Measurements from ENCODE around the gene RAX.

RAX gene

DNA sequence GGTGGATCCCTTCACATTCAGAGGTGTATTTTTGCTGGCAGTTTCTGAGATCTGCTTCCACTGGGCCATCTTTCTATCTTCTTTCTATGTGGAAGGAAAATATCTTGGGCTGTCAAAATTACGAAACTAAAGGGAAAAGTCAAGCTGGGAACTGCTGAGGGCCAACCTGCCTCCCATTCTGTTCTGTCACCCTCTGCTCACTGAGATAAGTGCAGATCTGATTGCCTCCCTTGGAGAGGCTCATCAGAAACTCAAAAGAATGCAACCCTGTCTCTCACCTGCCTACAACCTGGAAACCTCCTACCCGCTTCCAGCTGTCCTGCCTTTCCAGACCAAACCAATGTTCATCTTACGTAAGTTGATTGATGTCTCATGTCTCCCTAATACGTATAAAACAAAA lies 26.5 kb downstream of the RAX start:
- H3K27me3 ChIP-seq (ENCODE audit: control insufficient read depth, low read length) = peaks cover 13% of the 10 kb centered on the region; the same call in 1 of the 2 replicates
- H3F3A ChIP-seq (ENCODE audit: control insufficient read depth, insufficient read depth) = no peaks in the 10 kb centered on the region
- no peaks in the 10 kb centered on the region for H3K36me3 ChIP-seq (ENCODE audit: control insufficient read depth, low read length)
- H3K9me3 ChIP-seq (ENCODE audit: control insufficient read depth, insufficient read depth, low read length) = no peaks in the 10 kb centered on the region
- TF ChIP-seq EZH2phosphoT487 (IDR thresholded peaks at IDR 0.05; ENCODE audit: borderline replicate concordance, low read length) (no peak), CTCF (IDR thresholded peaks at IDR 0.05; ENCODE audit: low read depth, low read length, poor library complexity, severe bottlenecking) (no peak)
- no peaks in the 10 kb centered on the region for H4K20me1 ChIP-seq (ENCODE audit: control insufficient read depth, insufficient read depth, low read depth, low read length)
- H3K27ac ChIP-seq (ENCODE audit: low read depth, low read length) = no peak overlapping the region
- H3K79me2 ChIP-seq (ENCODE audit: control insufficient read depth, low read length) = no peaks in the 10 kb centered on the region
- H3K4me3 ChIP-seq (ENCODE audit: low read length) = no peak overlapping the region
- H3K4me2 ChIP-seq (ENCODE audit: low read length) = no peak overlapping the region
- H3K9me2 ChIP-seq (replicated peaks; ENCODE audit: control insufficient read depth, low read length) = no peaks in the 10 kb centered on the region
- no peaks in the 10 kb centered on the region for H3K4me1 ChIP-seq (ENCODE audit: control insufficient read depth, low read length)

DNA sequence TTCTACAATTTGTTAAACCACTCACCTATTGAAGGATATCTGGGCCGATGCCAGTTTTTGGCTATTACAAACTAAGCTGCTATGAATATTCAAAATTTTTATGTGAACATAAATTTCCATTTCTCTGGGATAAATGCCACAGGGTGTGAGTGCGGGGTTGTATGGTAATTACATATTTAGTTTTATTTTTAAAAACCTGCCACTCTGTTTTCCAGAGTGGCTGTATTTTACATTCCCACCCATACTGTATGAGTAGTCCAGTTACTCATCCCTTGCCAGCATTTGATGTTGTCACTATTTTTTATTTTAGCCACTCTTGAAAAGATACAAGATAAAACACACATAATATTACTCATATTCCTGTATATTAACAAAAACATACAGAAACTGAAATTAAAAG lies 30.3 kb downstream of the RAX start:
- no peaks in the 10 kb centered on the region for H3K36me3 ChIP-seq (ENCODE audit: control insufficient read depth, low read length)
- H3K27me3 ChIP-seq (ENCODE audit: control insufficient read depth, low read length) = peaks cover 13% of the 10 kb centered on the region; the same call in 1 of the 2 replicates
- H3K79me2 ChIP-seq (ENCODE audit: control insufficient read depth, low read length) = no peaks in the 10 kb centered on the region
- no peaks in the 10 kb centered on the region for H3K4me1 ChIP-seq (ENCODE audit: control insufficient read depth, low read length)
- H3K4me3 ChIP-seq (ENCODE audit: low read length) = no peak overlapping the region
- H3K27ac ChIP-seq (ENCODE audit: low read depth, low read length) = no peak overlapping the region
- no peaks in the 10 kb centered on the region for H4K20me1 ChIP-seq (ENCODE audit: control insufficient read depth, insufficient read depth, low read depth, low read length)
- no peak overlapping the region for H3K4me2 ChIP-seq (ENCODE audit: low read length)
- TF ChIP-seq CTCF (IDR thresholded peaks at IDR 0.05; ENCODE audit: low read depth, low read length, poor library complexity, severe bottlenecking) = no peak
- no peak for TF ChIP-seq EZH2phosphoT487 (IDR thresholded peaks at IDR 0.05; ENCODE audit: borderline replicate concordance, low read length)
- H3K9me3 ChIP-seq (ENCODE audit: control insufficient read depth, insufficient read depth, low read length) = no peaks in the 10 kb centered on the region
- H3F3A ChIP-seq (ENCODE audit: control insufficient read depth, insufficient read depth) = no peaks in the 10 kb centered on the region
- no peaks in the 10 kb centered on the region for H3K9me2 ChIP-seq (replicated peaks; ENCODE audit: control insufficient read depth, low read length)

GRCh38 chr18:59239642-59240041 lies 33.6 kb downstream of the RAX start:
- Histone ChIP-seq H3K36me3 (ENCODE audit: control insufficient read depth, low read length) (no peaks in the 10 kb centered on the region), H3K9me3 (ENCODE audit: control insufficient read depth, insufficient read depth, low read length) (no peaks in the 10 kb centered on the region), H3K4me3 (ENCODE audit: low read length) (no peak overlapping the region), H3K9me2 (replicated peaks; ENCODE audit: control insufficient read depth, low read length) (no peaks in the 10 kb centered on the region), H3F3A (ENCODE audit: control insufficient read depth, insufficient read depth) (no peaks in the 10 kb centered on the region), H4K20me1 (ENCODE audit: control insufficient read depth, insufficient read depth, low read depth, low read length) (no peaks in the 10 kb centered on the region), H3K79me2 (ENCODE audit: control insufficient read depth, low read length) (no peaks in the 10 kb centered on the region), H3K27ac (ENCODE audit: low read depth, low read length) (no peak overlapping the region), H3K4me2 (ENCODE audit: low read length) (no peak overlapping the region), H3K4me1 (ENCODE audit: control insufficient read depth, low read length) (no peaks in the 10 kb centered on the region), H3K27me3 (ENCODE audit: control insufficient read depth, low read length) (0 out of 2 replicates have a peak, but pooled peaks cover 2% of the 10 kb centered on the region)
- no peak for TF ChIP-seq EZH2phosphoT487 (IDR thresholded peaks at IDR 0.05; ENCODE audit: borderline replicate concordance, low read length)
- no peak for TF ChIP-seq CTCF (IDR thresholded peaks at IDR 0.05; ENCODE audit: low read depth, low read length, poor library complexity, severe bottlenecking)

DNA sequence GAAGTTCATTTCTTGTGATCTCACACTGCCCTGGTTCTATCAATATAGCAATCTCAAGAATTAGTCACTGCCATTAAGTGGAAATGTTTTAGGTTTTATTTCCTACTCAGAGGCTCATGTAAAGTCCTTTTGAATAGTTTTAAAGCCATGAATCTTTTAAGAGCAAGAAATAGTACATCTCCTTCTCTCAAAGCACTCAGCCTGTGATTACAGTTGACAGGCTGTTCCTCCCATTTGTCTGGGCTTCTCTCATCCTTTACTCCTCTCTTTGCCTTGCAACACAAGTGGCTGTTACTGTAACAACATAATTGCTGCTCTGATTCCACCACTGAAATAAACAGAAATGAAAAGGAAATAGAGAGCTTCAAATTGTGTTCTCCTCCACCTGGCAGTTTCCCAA lies 34.9 kb downstream of the RAX start:
- H3K79me2 ChIP-seq (ENCODE audit: control insufficient read depth, low read length) = no peaks in the 10 kb centered on the region
- no peaks in the 10 kb centered on the region for H4K20me1 ChIP-seq (ENCODE audit: control insufficient read depth, insufficient read depth, low read depth, low read length)
- H3K4me2 ChIP-seq (ENCODE audit: low read length) = no peak overlapping the region
- no peaks in the 10 kb centered on the region for H3K4me1 ChIP-seq (ENCODE audit: control insufficient read depth, low read length)
- no peak for TF ChIP-seq CTCF (IDR thresholded peaks at IDR 0.05; ENCODE audit: low read depth, low read length, poor library complexity, severe bottlenecking)
- no peak for TF ChIP-seq EZH2phosphoT487 (IDR thresholded peaks at IDR 0.05; ENCODE audit: borderline replicate concordance, low read length)
- H3K9me3 ChIP-seq (ENCODE audit: control insufficient read depth, insufficient read depth, low read length) = no peaks in the 10 kb centered on the region
- H3K36me3 ChIP-seq (ENCODE audit: control insufficient read depth, low read length) = no peaks in the 10 kb centered on the region
- no peak overlapping the region for H3K27ac ChIP-seq (ENCODE audit: low read depth, low read length)
- H3K27me3 ChIP-seq (ENCODE audit: control insufficient read depth, low read length) = no peaks in the 10 kb centered on the region
- no peak overlapping the region for H3K4me3 ChIP-seq (ENCODE audit: low read length)
- H3K9me2 ChIP-seq (replicated peaks; ENCODE audit: control insufficient read depth, low read length) = no peaks in the 10 kb centered on the region
- H3F3A ChIP-seq (ENCODE audit: control insufficient read depth, insufficient read depth) = no peaks in the 10 kb centered on the region

Data from DOHH2 (cell line).